ENCODE measurements around the gene NR2F2. TPM values are rescaled to one million over a fixed set of nuclear protein-coding genes. Genes with fewer than 3 reads are reported as not detected.

NR2F2 gene
- total RNA-seq, 1 experiment from 2014 or later = 72.1 TPM

GRCh38 chr15:96349034-96349856 is 18.7 kb downstream of the NR2F2 start:
- BruUV-seq (replicated peaks) = no TSS peak
- no peaks in the 10 kb centered on the region for H3K4me1 ChIP-seq (replicated peaks; ENCODE audit: insufficient read depth)
- ChIA-PET CTCF (no interaction called here), POLR2A (ENCODE audit: unreplicated experiment) (interaction anchor here (0.6 kb wide), 1 partner anchor 22 kb away, joined by 6 read pairs; no protein-coding TSS in a partner anchor)
- H4K20me1 ChIP-seq (ENCODE audit: insufficient read depth) = 0 out of 2 replicates have a peak, but pooled peaks cover 5% of the 10 kb centered on the region
- H3K4me3 ChIP-seq = no peak overlapping the region
- no peak for DNase-seq
- H3K4me2 ChIP-seq = no peak overlapping the region
- no peaks in the 10 kb centered on the region for H3K27me3 ChIP-seq (ENCODE audit: insufficient read depth, low read depth)
- no peak overlapping the region for H3K27ac ChIP-seq
- TF ChIP-seq CTCF (conservative IDR thresholded peaks at IDR 0.05) = no peak
- no peak for TF ChIP-seq EZH2 (IDR thresholded peaks at IDR 0.05; ENCODE audit: low read depth)
- no peaks in the 10 kb centered on the region for H3K79me2 ChIP-seq (ENCODE audit: low read depth)
- no peaks in the 10 kb centered on the region; the same call in 1 of the 2 replicates for H3K36me3 ChIP-seq (ENCODE audit: low read depth)
- H3F3A ChIP-seq (ENCODE audit: insufficient read depth, low read depth) = peaks cover 13% of the 10 kb centered on the region; the same call in 1 of the 2 replicates
- no peaks in the 10 kb centered on the region for H3K9me3 ChIP-seq (ENCODE audit: insufficient read depth, low read depth)
- H2AFZ ChIP-seq = no peak overlapping the region
- no peaks in the 10 kb centered on the region for H3K9me2 ChIP-seq (ENCODE audit: insufficient read depth)
- intact Hi-C loops (cut with micrococcal nuclease; ENCODE audit: unreplicated experiment) = no loop called here

GRCh38 chr15:96349857-96350720 is 19.6 kb downstream of the NR2F2 start:
- DNase-seq = no peak
- Histone ChIP-seq H3K36me3 (ENCODE audit: low read depth) (no peaks in the 10 kb centered on the region; the same call in 1 of the 2 replicates), H3F3A (ENCODE audit: insufficient read depth, low read depth) (peaks cover 18% of the 10 kb centered on the region; the same call in 1 of the 2 replicates), H3K79me2 (ENCODE audit: low read depth) (no peaks in the 10 kb centered on the region), H3K27me3 (ENCODE audit: insufficient read depth, low read depth) (no peaks in the 10 kb centered on the region), H3K9me2 (ENCODE audit: insufficient read depth) (no peaks in the 10 kb centered on the region), H3K27ac (no peak overlapping the region), H3K9me3 (ENCODE audit: insufficient read depth, low read depth) (no peaks in the 10 kb centered on the region), H2AFZ (no peak overlapping the region), H3K4me3 (no peak overlapping the region), H3K4me1 (replicated peaks; ENCODE audit: insufficient read depth) (no peaks in the 10 kb centered on the region), H4K20me1 (ENCODE audit: insufficient read depth) (0 out of 2 replicates have a peak, but pooled peaks cover 5% of the 10 kb centered on the region), H3K4me2 (no peak overlapping the region)
- TF ChIP-seq EZH2 (IDR thresholded peaks at IDR 0.05; ENCODE audit: low read depth) = no peak
- TF ChIP-seq CTCF (conservative IDR thresholded peaks at IDR 0.05) = no peak
- no TSS peak for BruUV-seq (replicated peaks)
- intact Hi-C loops (cut with micrococcal nuclease; ENCODE audit: unreplicated experiment) = no loop called here
- CTCF ChIA-PET = no interaction called here
- POLR2A ChIA-PET (ENCODE audit: unreplicated experiment) = no interaction called here

DNA sequence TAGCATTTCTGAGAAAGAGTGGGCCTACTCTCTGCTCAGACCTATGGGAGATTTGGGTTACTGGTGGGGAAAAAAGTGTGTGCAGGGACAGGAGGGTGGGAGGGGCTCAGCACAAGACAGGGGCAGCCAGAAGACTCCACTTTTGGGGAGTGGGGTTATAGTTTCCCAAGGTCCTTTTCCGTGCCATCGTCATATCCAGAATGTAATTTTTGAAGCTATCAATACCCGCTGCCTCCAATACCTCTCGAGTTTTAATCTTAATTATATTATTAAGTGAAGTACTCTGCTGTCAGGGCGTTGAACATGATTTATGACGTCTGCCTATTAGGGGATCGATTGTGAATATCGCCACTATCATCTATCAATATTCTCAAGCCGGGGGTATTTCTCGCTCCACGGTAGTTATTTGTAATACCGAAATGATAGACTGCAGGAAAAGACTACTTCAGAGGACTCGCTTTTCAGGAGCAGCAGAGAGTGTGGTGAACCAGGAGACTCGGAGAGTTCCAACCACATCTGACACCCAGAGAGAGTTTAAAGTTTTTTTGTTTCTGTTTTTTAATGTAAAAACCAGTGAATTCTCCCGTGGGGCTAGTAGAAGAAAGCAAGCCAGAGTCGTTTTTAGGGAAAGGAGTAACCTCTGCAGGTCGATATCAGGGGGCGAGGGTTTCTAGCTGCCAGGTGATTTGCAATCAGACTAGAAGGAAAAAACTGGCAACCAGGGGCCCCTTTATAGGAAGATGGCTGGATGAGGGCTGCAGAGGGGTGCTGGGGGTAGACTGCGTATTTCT is 20.6 kb downstream of the NR2F2 start:
- 0 out of 2 replicates have a peak, but pooled peaks cover 5% of the 10 kb centered on the region for H4K20me1 ChIP-seq (ENCODE audit: insufficient read depth)
- no peak overlapping the region for H2AFZ ChIP-seq
- H3K79me2 ChIP-seq (ENCODE audit: low read depth) = no peaks in the 10 kb centered on the region
- no peaks in the 10 kb centered on the region for H3K9me3 ChIP-seq (ENCODE audit: insufficient read depth, low read depth)
- H3K36me3 ChIP-seq (ENCODE audit: low read depth) = no peaks in the 10 kb centered on the region; the same call in 1 of the 2 replicates
- DNase-seq = no peak
- H3K4me2 ChIP-seq = no peak overlapping the region
- H3K27ac ChIP-seq = no peak overlapping the region
- ChIA-PET CTCF (no interaction called here), POLR2A (ENCODE audit: unreplicated experiment) (no interaction called here)
- peaks cover 17% of the 10 kb centered on the region; the same call in 1 of the 2 replicates for H3F3A ChIP-seq (ENCODE audit: insufficient read depth, low read depth)
- no peak for TF ChIP-seq CTCF (conservative IDR thresholded peaks at IDR 0.05)
- no peaks in the 10 kb centered on the region for H3K27me3 ChIP-seq (ENCODE audit: insufficient read depth, low read depth)
- H3K4me3 ChIP-seq = no peak overlapping the region
- intact Hi-C loops (cut with micrococcal nuclease; ENCODE audit: unreplicated experiment) = no loop called here
- no peaks in the 10 kb centered on the region for H3K9me2 ChIP-seq (ENCODE audit: insufficient read depth)
- no TSS peak for BruUV-seq (replicated peaks)
- no peaks in the 10 kb centered on the region for H3K4me1 ChIP-seq (replicated peaks; ENCODE audit: insufficient read depth)
